Measurements from ENCODE around the gene TNNC1. TPM values are rescaled to one million over a fixed set of nuclear protein-coding genes. Genes with fewer than 3 reads are reported as not detected.

The TNNC1 gene
- total and polyA plus RNA-seq, 12 donors: 1.1 to 42.0 (median 6.3) TPM

- Histone ChIP-seq H3K4me1 (replicated peaks in 1 of 2) (peaks cover 5 to 10% of the 10 kb centered on the region in 2 donors), H3K27ac (peak overlapping the region in 2 of 5 donors; percentile 15 to 34), H3K9me3 (replicated peaks in 1 of 3) (no peaks in the 10 kb centered on the region), H3K36me3 (replicated peaks in 1 of 2) (no peaks in the 10 kb centered on the region), H3K4me3 (no peak overlapping the region), H3K27me3 (no peaks in the 10 kb centered on the region)
- TF ChIP-seq CTCF (IDR thresholded peaks at IDR 0.05) (no peak), POLR2A (IDR thresholded peaks at IDR 0.05) (no peak)
- WGBS, 4 donors: 68 to 81% (median 73%) methylated on average over 10 of the region's 10 CpGs
- DNase-seq: peak in 1 of 7 donors; percentile 10
- intact Hi-C loops (cut with DNase I): no loop called here
These were observed 22.2 kb downstream of the TNNC1 start for GRCh38 chr3:52431459-52432223.

- H3K27me3 ChIP-seq: no peaks in the 10 kb centered on the region
- no peaks in the 10 kb centered on the region for H3K9me3 ChIP-seq (replicated peaks in 1 of 3)
- DNase-seq: peak in 1 of 7 donors; percentile 9
- no peak overlapping the region for H3K27ac ChIP-seq
- no peaks in the 10 kb centered on the region for H3K36me3 ChIP-seq (replicated peaks in 1 of 2)
- peaks cover 5 to 10% of the 10 kb centered on the region in 2 donors for H3K4me1 ChIP-seq (replicated peaks in 1 of 2)
- TF ChIP-seq CTCF (IDR thresholded peaks at IDR 0.05) (no peak), POLR2A (IDR thresholded peaks at IDR 0.05) (no peak)
- 88 to 98% (median 90%) methylated on average over 5 to 9 of the region's 9 CpGs for WGBS, 4 donors
- intact Hi-C loops (cut with DNase I): no loop called here
- no peak overlapping the region for H3K4me3 ChIP-seq
These were observed 23.4 kb downstream of the TNNC1 start for GRCh38 chr3:52430416-52430810.

- no peak overlapping the region for H3K27ac ChIP-seq
- H3K4me1 ChIP-seq (replicated peaks in 1 of 2): peaks cover 5 to 10% of the 10 kb centered on the region in 2 donors
- TF ChIP-seq POLR2A (IDR thresholded peaks at IDR 0.05) (no peak), CTCF (IDR thresholded peaks at IDR 0.05) (no peak)
- 80 to 84% (median 84%) methylated on average over 7 of the region's 7 CpGs for WGBS, 4 donors
- H3K4me3 ChIP-seq: no peak overlapping the region
- no peaks in the 10 kb centered on the region for H3K36me3 ChIP-seq (replicated peaks in 1 of 2)
- no peaks in the 10 kb centered on the region for H3K9me3 ChIP-seq (replicated peaks in 1 of 3)
- intact Hi-C loops (cut with DNase I): no loop called here
- no peaks in the 10 kb centered on the region for H3K27me3 ChIP-seq
- DNase-seq: peak in 4 of 7 donors; percentile 15 to 33 (median 30)
These were observed 23.9 kb downstream of the TNNC1 start for GRCh38 chr3:52429779-52430415.

GRCh38 chr3:52429031-52429430, 24.8 kb downstream of the TNNC1 start:
- WGBS, 4 donors: 35 to 42% (median 41%) methylated on average over 3 of the region's 3 CpGs
- DNase-seq: peak in 1 of 7 donors; percentile 13
- no peak for TF ChIP-seq CTCF (IDR thresholded peaks at IDR 0.05)
- no peak for TF ChIP-seq POLR2A (IDR thresholded peaks at IDR 0.05)
- H3K9me3 ChIP-seq (replicated peaks in 1 of 3): no peaks in the 10 kb centered on the region
- H3K36me3 ChIP-seq (replicated peaks in 1 of 2): no peaks in the 10 kb centered on the region
- no peaks in the 10 kb centered on the region for H3K27me3 ChIP-seq
- H3K27ac ChIP-seq: peak overlapping the region in 1 of 5 donors; percentile 3
- no peak overlapping the region for H3K4me3 ChIP-seq
- H3K4me1 ChIP-seq (replicated peaks in 1 of 2): peaks cover 5 to 10% of the 10 kb centered on the region in 2 donors
- intact Hi-C loops (cut with DNase I): no loop called here

Measured in adrenal gland (tissue), 12 donors.